Left lung (tissue), 14 donors: ENCODE data around the gene CT45A2. TPM values are rescaled to one million over a fixed set of nuclear protein-coding genes. Genes with fewer than 3 reads are reported as not detected.
"Not testable (repeated sequence)": the region's sequence is repeated elsewhere in the genome, so short reads cannot be mapped to it uniquely, and the experiment has no call there.

Experiments
- ATAC-seq: fragments of 200-7000 bp; cut with Tn5 transposase; one replicate; pipeline ENCODE4 v1.9.1; 2020; ENCODE audit warnings: moderate library complexity
- DNase-seq, 4 donors: peaks; one replicate each; pipeline ENCODE4 v3.0.0-alpha.2; 2013 to 2020
- H3K27ac ChIP-seq, 2 donors: fragments of 200-600 bp; sonication (generic) in 1 of 2; one replicate each; pipeline versions ENCODE4 v1.5.0 to v1.8.0; 2020 to 2021
- H3K27me3 ChIP-seq, 2 donors: fragments of 200-600 bp; sonication (generic) in 1 of 2; one replicate each; pipeline versions ENCODE4 v1.5.0 to v1.8.0; 2020 to 2021
- H3K36me3 ChIP-seq, 2 donors: fragments of 200-600 bp; sonication (generic) in 1 of 2; one replicate each; pipeline versions ENCODE4 v1.5.0 to v1.8.0; 2020 to 2021
- H3K4me1 ChIP-seq, 2 donors: fragments of 200-600 bp; one replicate each; pipeline ENCODE4 v1.8.0; 2021
- H3K4me3 ChIP-seq, 2 donors: fragments of 200-600 bp; sonication (generic) in 1 of 2; one replicate each; pipeline versions ENCODE4 v1.5.0 to v1.8.0; 2020 to 2021; ENCODE audit warnings: mild to moderate bottlenecking in 1 of 2
- H3K9me3 ChIP-seq, 2 donors: fragments of 200-600 bp; sonication (generic) in 1 of 2; one replicate each; pipeline versions ENCODE4 v1.5.0 to v1.8.0; 2020 to 2021
- intact Hi-C, 2 donors: fragments of 100-400 bp; cut with DNase I; formaldehyde crosslinking; loops; one replicate each; pipeline versions ENCODE4 v1.11.2 to v1.14.2; 2022
- long read RNA-seq, 12 donors: library from polyadenylated mRNA in 2 of 12; unstranded in 2 of 12; transcript quantifications; one replicate each; pipeline ENCODE4 v2.0.0 and lab custom pipeline, GENCODE V29; 2019 to 2026
- polyA plus RNA-seq, 6 donors: library from polyadenylated mRNA; unstranded; fragments of 120-200 nt; gene quantifications; one replicate each; pipeline ENCODE4 v1.2.1, GENCODE V29; 2013; ENCODE audit not compliant: insufficient read length in 6 of 6
- total RNA-seq, 2 donors: library from RNA; stranded (reverse); fragmentation: NEBNext Ultra II Directional; extraction: Animal tissue kit (Norgen Biotek cat#: 25700); gene quantifications; one replicate each; pipeline ENCODE4 v1.2.1, GENCODE V29; 2021
- donor health status: DM: no; HTN: yes; CAD: no.
- donor health status: DM: no; HTN: no; CAD: no.

Gene CT45A2, protein sequence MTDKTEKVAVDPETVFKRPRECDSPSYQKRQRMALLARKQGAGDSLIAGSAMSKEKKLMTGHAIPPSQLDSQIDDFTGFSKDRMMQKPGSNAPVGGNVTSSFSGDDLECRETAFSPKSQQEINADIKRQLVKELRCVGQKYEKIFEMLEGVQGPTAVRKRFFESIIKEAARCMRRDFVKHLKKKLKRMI
- total RNA-seq, result not detected
- 10 to 100 TPM in 2 of 6 donors, 1 to 10 TPM in 2, under 1 TPM in 1, not detected in 1; 0.97 to 14.8 (median 1.8) TPM for polyA plus RNA-seq
- long read RNA-seq, donor 1, result 0 reads
- long read RNA-seq, donor 2, partial matches to known transcripts, result 0 of 3 reads
- long read RNA-seq, donor 2, other reads (novel, unspliced or antisense), result 0 of 3 reads
- long read RNA-seq, donor 3, result 0 reads
- long read RNA-seq, donor 4, result 0 reads
- long read RNA-seq, donor 5, result 0 reads
- long read RNA-seq, donor 6, result 0 reads
- long read RNA-seq, donor 7, result 0 reads
- long read RNA-seq, donor 8, result 0 reads
- long read RNA-seq, donor 9, result 0 reads
- long read RNA-seq, donor 10, result 0 reads
- long read RNA-seq, donor 11, result 0 reads
- long read RNA-seq, donor 12, partial matches to known transcripts, result 0 of 1 reads
- long read RNA-seq, donor 12, other reads (novel, unspliced or antisense), result 0 of 1 reads

DNA sequence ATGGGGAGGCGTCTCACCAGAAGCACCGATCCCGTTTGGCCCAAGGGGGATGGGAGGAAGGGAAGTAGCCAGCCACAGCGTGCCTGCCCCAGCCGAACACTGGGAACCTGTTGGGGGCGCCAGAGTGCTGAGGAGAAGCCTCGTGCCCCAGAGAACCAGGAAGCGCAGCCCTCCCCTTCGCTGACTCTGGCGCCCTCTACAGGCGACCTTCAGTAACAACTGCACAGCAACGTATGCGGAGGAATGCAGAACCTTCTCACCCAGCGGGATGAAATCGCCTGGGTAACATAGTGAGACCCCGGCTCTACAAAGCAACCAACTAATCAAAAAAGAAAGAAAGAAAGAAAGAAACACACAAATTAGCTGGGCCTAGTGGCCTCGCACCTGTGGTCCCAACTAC, at the start of gene CT45A2:
CT45A2 (minus strand) TSS at position 101 of the 400 bp plus-strand sequence. CDS start 3,747 bp downstream, outside the sequence.
- DNase-seq, H3K36me3 ChIP-seq, H3K27me3 ChIP-seq, H3K4me3 ChIP-seq, H3K27ac ChIP-seq, H3K9me3 ChIP-seq, H3K4me1 ChIP-seq, intact Hi-C loops, ATAC-seq: not testable (repeated sequence)

DNA sequence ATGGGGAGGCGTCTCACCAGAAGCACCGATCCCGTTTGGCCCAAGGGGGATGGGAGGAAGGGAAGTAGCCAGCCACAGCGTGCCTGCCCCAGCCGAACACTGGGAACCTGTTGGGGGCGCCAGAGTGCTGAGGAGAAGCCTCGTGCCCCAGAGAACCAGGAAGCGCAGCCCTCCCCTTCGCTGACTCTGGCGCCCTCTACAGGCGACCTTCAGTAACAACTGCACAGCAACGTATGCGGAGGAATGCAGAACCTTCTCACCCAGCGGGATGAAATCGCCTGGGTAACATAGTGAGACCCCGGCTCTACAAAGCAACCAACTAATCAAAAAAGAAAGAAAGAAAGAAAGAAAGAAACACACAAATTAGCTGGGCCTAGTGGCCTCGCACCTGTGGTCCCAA, 34.6 kb upstream of the CT45A2 start, which contains the start of gene CT45A8:
CT45A8 (minus strand) TSS at position 101 of the 400 bp plus-strand sequence. CDS start 3,755 bp downstream, outside the sequence.
- ATAC-seq, H3K4me3 ChIP-seq, H3K9me3 ChIP-seq, H3K27ac ChIP-seq, H3K27me3 ChIP-seq, intact Hi-C loops, DNase-seq, H3K36me3 ChIP-seq, H3K4me1 ChIP-seq: not testable (repeated sequence)

GRCh38 chrX:135837180-135837579, 17.4 kb upstream of the CT45A2 start, which contains the start of gene CT45A7:
CT45A7 (minus strand) TSS chrX:135837280; CDS start chrX:135833533, 3,747 bp downstream.
- DNase-seq, H3K27me3 ChIP-seq, H3K4me3 ChIP-seq, H3K4me1 ChIP-seq, intact Hi-C loops, H3K9me3 ChIP-seq, H3K36me3 ChIP-seq, ATAC-seq, H3K27ac ChIP-seq: not testable (repeated sequence)

GRCh38 chrX:135802687-135803086, 17.1 kb downstream of the CT45A2 start, which contains the start of gene CT45A6:
CT45A6 (minus strand) TSS chrX:135802787; CDS start chrX:135798993, 3,794 bp downstream.
- H3K4me3 ChIP-seq, H3K9me3 ChIP-seq, H3K36me3 ChIP-seq, H3K27ac ChIP-seq, H3K4me1 ChIP-seq, intact Hi-C loops, DNase-seq, ATAC-seq, H3K27me3 ChIP-seq: not testable (repeated sequence)

GRCh38 chrX:135785403-135785802, 34.4 kb downstream of the CT45A2 start, which contains the start of gene CT45A5:
CT45A5 (minus strand) TSS chrX:135785503; CDS start chrX:135781729, 3,774 bp downstream.
- H3K9me3 ChIP-seq, intact Hi-C loops, H3K36me3 ChIP-seq, ATAC-seq, DNase-seq, H3K27me3 ChIP-seq, H3K27ac ChIP-seq, H3K4me1 ChIP-seq, H3K4me3 ChIP-seq: not testable (repeated sequence)

DNA sequence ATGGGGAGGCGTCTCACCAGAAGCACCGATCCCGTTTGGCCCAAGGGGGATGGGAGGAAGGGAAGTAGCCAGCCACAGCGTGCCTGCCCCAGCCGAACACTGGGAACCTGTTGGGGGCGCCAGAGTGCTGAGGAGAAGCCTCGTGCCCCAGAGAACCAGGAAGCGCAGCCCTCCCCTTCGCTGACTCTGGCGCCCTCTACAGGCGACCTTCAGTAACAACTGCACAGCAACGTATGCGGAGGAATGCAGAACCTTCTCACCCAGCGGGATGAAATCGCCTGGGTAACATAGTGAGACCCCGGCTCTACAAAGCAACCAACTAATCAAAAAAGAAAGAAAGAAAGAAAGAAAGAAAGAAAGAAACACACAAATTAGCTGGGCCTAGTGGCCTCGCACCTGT, 51.7 kb downstream of the CT45A2 start, which contains the start of gene CT45A3:
CT45A3 (minus strand) TSS at position 101 of the 400 bp plus-strand sequence. CDS start 3,747 bp downstream, outside the sequence.
- H3K4me3 ChIP-seq, H3K4me1 ChIP-seq, ATAC-seq, DNase-seq, H3K27ac ChIP-seq, H3K9me3 ChIP-seq, intact Hi-C loops, H3K36me3 ChIP-seq, H3K27me3 ChIP-seq: not testable (repeated sequence)

Other genes with a start within 250 kb of the CT45A2 start
- gene CT45A1, start 106.4 kb downstream of the CT45A2 start, total RNA-seq, result not detected
- gene CT45A1, start 106.4 kb downstream of the CT45A2 start, polyA plus RNA-seq, result 10 to 100 TPM in 2 of 6 donors, 1 to 10 TPM in 4; 6.2 to 14.2 (median 7.6) TPM
- gene CT45A3, start 51.8 kb downstream of the CT45A2 start, total RNA-seq, result not detected
- 10 to 100 TPM in 3 of 6 donors, 1 to 10 TPM in 1, not detected in 2; 5.4 to 33.5 (median 14.3) TPM for gene CT45A3, start 51.8 kb downstream of the CT45A2 start, polyA plus RNA-seq
- gene CT45A5, start 34.5 kb downstream of the CT45A2 start, total RNA-seq, result not detected
- gene CT45A5, start 34.5 kb downstream of the CT45A2 start, polyA plus RNA-seq, result 10 to 100 TPM; 20.5 to 49.9 (median 39.8) TPM
- not detected for gene CT45A6, start 17.2 kb downstream of the CT45A2 start, total RNA-seq
- not detected for gene CT45A6, start 17.2 kb downstream of the CT45A2 start, polyA plus RNA-seq
- not detected for gene CT45A7, start 17.3 kb upstream of the CT45A2 start, total RNA-seq
- gene CT45A7, start 17.3 kb upstream of the CT45A2 start, polyA plus RNA-seq, result not detected
- gene CT45A8, start 34.5 kb upstream of the CT45A2 start, total RNA-seq, result not detected
- under 1 TPM in 1 of 6 donors, not detected in 5; 0.42 TPM for gene CT45A8, start 34.5 kb upstream of the CT45A2 start, polyA plus RNA-seq
- not detected for gene CT45A9, start 51.8 kb upstream of the CT45A2 start, total RNA-seq
- under 1 TPM in 1 of 6 donors, not detected in 5; 0.42 TPM for gene CT45A9, start 51.8 kb upstream of the CT45A2 start, polyA plus RNA-seq
- gene CT45A10, start 73.4 kb upstream of the CT45A2 start, total RNA-seq, result not detected
- 10 to 100 TPM in 3 of 6 donors, 1 to 10 TPM in 3; 3.3 to 17.1 (median 11.1) TPM for gene CT45A10, start 73.4 kb upstream of the CT45A2 start, polyA plus RNA-seq
- gene SAGE1, start 73.7 kb upstream of the CT45A2 start, total RNA-seq, result not detected
- under 1 TPM in 3 of 6 donors, not detected in 3; 0.07 to 0.09 (median 0.08) TPM for gene SAGE1, start 73.7 kb upstream of the CT45A2 start, polyA plus RNA-seq
- 10 to 100 TPM; 28.0 to 30.5 TPM for gene MMGT1, start 154.0 kb upstream of the CT45A2 start, total RNA-seq
- 10 to 100 TPM; 25.4 to 32.0 (median 29.4) TPM for gene MMGT1, start 154.0 kb upstream of the CT45A2 start, polyA plus RNA-seq
- gene SLC9A6, start 165.4 kb upstream of the CT45A2 start, total RNA-seq, result 10 to 100 TPM; 15.1 to 17.1 TPM
- 10 to 100 TPM; 20.5 to 24.3 (median 22.0) TPM for gene SLC9A6, start 165.4 kb upstream of the CT45A2 start, polyA plus RNA-seq